GM23338 (cell line): ENCODE results near the gene PGBD5. TPM values are rescaled to one million over a fixed set of nuclear protein-coding genes. Genes with fewer than 3 reads are reported as not detected.

Experiments
- ATAC-seq: fragments of 200-7000 bp; cut with Tn5 transposase; 3 replicates; pipeline ENCODE4 v1.9.1; 2020
- DNase-seq: peaks from one replicate; pipeline ENCODE4 v3.0.0-alpha.2; 2015; ENCODE audit warnings: low spot score
- H2AFZ ChIP-seq: fragments of 200-600 bp; sonication (generic); 2 replicates; pipeline ENCODE4 v1.8.0; 2016; ENCODE audit warnings: antibody characterized with exemption, mild to moderate bottlenecking, moderate library complexity
- H3F3A ChIP-seq: fragments of 200-600 bp; sonication (generic); replicated peaks from 2 replicates; pipeline ENCODE4 v1.8.0; 2017; ENCODE audit warnings: antibody characterized with exemption, mixed run types, low read depth
- H3K27ac ChIP-seq: fragments of 200-600 bp; sonication (generic); 2 replicates; pipeline ENCODE4 v1.6.1; 2016; ENCODE audit warnings: low read depth
- H3K27me3 ChIP-seq: fragments of 200-600 bp; sonication (generic); 2 replicates; pipeline ENCODE4 v1.8.0; 2016; ENCODE audit warnings: mild to moderate bottlenecking, mixed run types, moderate library complexity; ENCODE audit not compliant: insufficient read depth
- H3K36me3 ChIP-seq: fragments of 200-600 bp; sonication (generic); 2 replicates; pipeline ENCODE4 v1.8.0; 2016; ENCODE audit warnings: mild to moderate bottlenecking; ENCODE audit not compliant: insufficient read depth
- H3K4me1 ChIP-seq: fragments of 200-600 bp; sonication (generic); 2 replicates; pipeline ENCODE4 v1.8.0; 2016; ENCODE audit warnings: mild to moderate bottlenecking, moderate library complexity; ENCODE audit not compliant: insufficient read depth
- H3K4me2 ChIP-seq: fragments of 200-600 bp; sonication (generic); 2 replicates; pipeline ENCODE4 v1.7.1; 2017; ENCODE audit warnings: mixed run types
- H3K4me3 ChIP-seq: fragments of 200-600 bp; sonication (generic); 2 replicates; pipeline ENCODE4 v1.6.1; 2016; ENCODE audit warnings: mixed run types
- H3K79me2 ChIP-seq: fragments of 200-600 bp; sonication (generic); replicated peaks from 2 replicates; pipeline ENCODE4 v1.8.0; 2017; ENCODE audit warnings: mild to moderate bottlenecking; ENCODE audit not compliant: insufficient read depth
- H3K9me2 ChIP-seq: fragments of 200-600 bp; sonication (generic); 2 replicates; pipeline ENCODE4 v1.8.0; 2017; ENCODE audit not compliant: insufficient read depth
- H4K20me1 ChIP-seq: fragments of 200-600 bp; sonication (generic); replicated peaks from 2 replicates; pipeline ENCODE4 v1.8.0; 2017; ENCODE audit warnings: mild to moderate bottlenecking; ENCODE audit not compliant: insufficient read depth
- H3K27ac Mint-ChIP-seq: 2 replicates; pipeline ENCODE4 v1.8.0; 2020; ENCODE audit warnings: inconsistent platforms, mild to moderate bottlenecking, moderate library complexity, mixed read lengths
- H3K27me3 Mint-ChIP-seq: 3 replicates; pipeline ENCODE4 v1.8.0; 2022; ENCODE audit warnings: low read depth, mild to moderate bottlenecking, moderate library complexity, mixed read lengths, inconsistent platforms; ENCODE audit not compliant: insufficient read depth, poor library complexity
- H3K36me3 Mint-ChIP-seq: 3 replicates; pipeline ENCODE4 v1.8.0; 2021; ENCODE audit warnings: low read depth, mild to moderate bottlenecking, inconsistent platforms, moderate library complexity, mixed read lengths
- H3K4me1 Mint-ChIP-seq: 3 replicates; pipeline ENCODE4 v1.8.0; 2020; ENCODE audit warnings: mild to moderate bottlenecking, inconsistent platforms, mixed read lengths
- H3K4me3 Mint-ChIP-seq: 3 replicates; pipeline ENCODE4 v1.8.0; 2021; ENCODE audit warnings: moderate library complexity, mild to moderate bottlenecking, inconsistent platforms, mixed read lengths
- H3K9me3 Mint-ChIP-seq: 3 replicates; pipeline ENCODE4 v1.8.0; 2020; ENCODE audit warnings: moderate library complexity, mild to moderate bottlenecking, inconsistent platforms, mixed read lengths
- CREB1 ChIP-seq: fragments of 250-450 bp; sonication (Bioruptor Pico); IDR thresholded peaks from 2 replicates; pipeline ENCODE4 v1.5.0; 2020; ENCODE audit warnings: low read depth, mild to moderate bottlenecking, moderate library complexity
- ETS1 ChIP-seq: IDR thresholded peaks from 2 replicates; pipeline ENCODE4 v1.6.1; 2016; ENCODE audit warnings: antibody characterized with exemption
- EZH2phosphoT487 ChIP-seq: fragments of 200-600 bp; sonication (generic); IDR thresholded peaks from one replicate; pipeline ENCODE4 v1.8.1; 2018; ENCODE audit warnings: antibody characterized with exemption; ENCODE audit not compliant: unreplicated experiment
- JUNB ChIP-seq: IDR thresholded peaks from one replicate; pipeline ENCODE4 v1.6.1; 2016; ENCODE audit warnings: antibody characterized with exemption; ENCODE audit not compliant: unreplicated experiment
- POLR2AphosphoS5 ChIP-seq: IDR thresholded peaks from 2 replicates; pipeline ENCODE4 v1.6.1; 2016; ENCODE audit warnings: antibody characterized with exemption, low read depth
- ZNF114 ChIP-seq: fragments of 250-450 bp; sonication (Bioruptor Pico); IDR thresholded peaks from 2 replicates; pipeline ENCODE4 v1.5.0; 2020; ENCODE audit warnings: mild to moderate bottlenecking, moderate library complexity
- ZNF462 ChIP-seq: fragments of 250-450 bp; sonication (Bioruptor Pico); IDR thresholded peaks from 2 replicates; pipeline ENCODE4 v1.5.0; 2020; ENCODE audit warnings: mild to moderate bottlenecking, moderate library complexity
- polyA plus RNA-seq: library from polyadenylated mRNA; unstranded; fragments of >200 nt; fragmentation: Nextera tagmentation; extraction: Ambion mirVana; gene quantifications from 2 replicates; pipeline ENCODE4 v1.2.1, GENCODE V29; 2016
- total RNA-seq: library from RNA; depleted of rRNA; stranded (reverse); fragments of >200 nt; shearing (Covaris generic); gene quantifications from 2 replicates; pipeline ENCODE4 v1.2.3, GENCODE V29; 2014

Gene PGBD5
- total and polyA plus RNA-seq, 2 experiments from 2014 or later = 3.4 to 16.6 TPM

GRCh38 chr1:230455291-230455690 lies 29.2 kb upstream of the PGBD5 start (continued):
- no peak for TF ChIP-seq ZNF462 (CRISPR knock-in tag)
- TF ChIP-seq ETS1 = no peak
- no peak for TF ChIP-seq POLR2AphosphoS5
- TF ChIP-seq JUNB = no peak
- TF ChIP-seq CREB1 (CRISPR knock-in tag) = no peak
- TF ChIP-seq ZNF114 (CRISPR knock-in tag) = no peak
- TF ChIP-seq EZH2phosphoT487 = no peak

DNA sequence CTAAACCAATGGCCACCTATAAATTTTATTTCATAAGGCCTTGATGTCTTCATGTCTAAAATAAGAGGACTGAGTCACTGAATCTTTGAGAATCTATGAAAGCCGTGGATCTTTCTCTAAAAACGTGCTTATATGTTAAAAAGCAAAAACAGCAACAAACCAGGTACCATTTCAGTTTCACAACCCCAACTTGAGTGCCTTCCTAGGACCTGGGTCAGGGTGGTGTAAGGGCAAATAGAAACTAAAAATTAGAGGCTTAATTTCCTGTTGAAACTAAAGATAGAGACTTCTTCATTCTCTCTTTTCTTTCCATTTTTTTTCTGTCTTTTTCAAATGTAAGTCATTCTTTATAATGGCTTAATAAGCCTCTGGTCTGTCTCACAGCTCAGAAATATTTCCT lies 27.2 kb upstream of the PGBD5 start:
- no peak overlapping the region for H3K27ac Mint-ChIP-seq
- no peak for TF ChIP-seq ZNF114 (CRISPR knock-in tag)

More for the DNA sequence above, 27.2 kb upstream of the PGBD5 start:
- Mint-ChIP-seq H3K4me1 (no peaks in the 10 kb centered on the region; the same call in 2 of the 3 replicates), H3K9me3 (no peaks in the 10 kb centered on the region), H3K4me3 (no peak overlapping the region), H3K27me3 (no peaks in the 10 kb centered on the region), H3K36me3 (no peaks in the 10 kb centered on the region)
- Histone ChIP-seq H4K20me1 (no peaks in the 10 kb centered on the region), H3F3A (no peaks in the 10 kb centered on the region), H3K4me3 (no peak overlapping the region), H3K4me1 (0 out of 2 replicates have a peak, but pooled peaks cover 3% of the 10 kb centered on the region), H3K27ac (no peak overlapping the region), H3K79me2 (no peaks in the 10 kb centered on the region), H3K36me3 (no peaks in the 10 kb centered on the region), H3K4me2 (no peak overlapping the region), H3K9me2 (no peaks in the 10 kb centered on the region), H2AFZ (no peak overlapping the region), H3K27me3 (no peaks in the 10 kb centered on the region)
- DNase-seq (no peak), ATAC-seq (no peak)
